NT2/D1 (cell line): ENCODE measurements around the gene ZBTB42.

Experiments
- SUZ12 ChIP-seq: IDR thresholded peaks from 2 replicates; pipeline ENCODE4 v1.6.1; 2011; ENCODE audit not compliant: insufficient read length, insufficient read depth; ENCODE audit errors: extremely low read depth
- YY1 ChIP-seq: IDR thresholded peaks from 2 replicates; pipeline ENCODE4 v1.6.1; 2011; ENCODE audit not compliant: insufficient read length, insufficient read depth
- ZNF274 ChIP-seq: IDR thresholded peaks from 2 replicates; pipeline ENCODE4 v1.6.1; 2011; ENCODE audit warnings: mild to moderate bottlenecking, low read depth, low read length

- TF ChIP-seq YY1: no peak
- TF ChIP-seq SUZ12: no peak
- TF ChIP-seq ZNF274: no peak
Measured at GRCh38 chr14:104803912-104804410, 3.1 kb downstream of the ZBTB42 start.
